GM19397 (cell line): ENCODE results near the gene SIRPB1.
"Not testable (repeated sequence)": the region's sequence is repeated elsewhere in the genome, so short reads cannot be mapped to it uniquely, and the experiment has no call there.

ENCODE experiments used
- ATAC-seq: cut with Tn5 transposase; IDR thresholded peaks from one replicate; pipeline ENCODE4 v1.9.1; 2021; ENCODE audit warnings: mild to moderate bottlenecking, moderate library complexity; ENCODE audit not compliant: unreplicated experiment

SIRPB1 gene

DNA sequence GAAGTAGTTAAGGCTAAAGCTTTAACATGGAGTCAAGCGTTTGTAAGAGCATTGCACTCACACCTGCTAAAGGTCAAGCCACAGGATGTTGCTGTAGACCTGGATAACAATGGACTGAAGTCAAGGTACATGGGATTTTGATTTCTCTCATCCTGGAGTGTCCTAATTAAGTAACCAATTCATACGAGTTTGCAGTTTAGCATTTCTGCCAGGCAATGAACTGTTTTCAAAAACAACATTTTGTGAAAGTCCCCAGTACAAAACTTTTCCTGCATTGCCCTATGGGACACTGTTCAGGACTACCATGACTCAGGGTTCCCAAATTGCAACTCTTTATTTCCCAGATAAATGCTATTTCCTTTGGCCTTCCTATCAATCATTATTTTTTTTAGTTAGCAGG, 17.4 kb upstream of the SIRPB1 start:
- no peak for ATAC-seq

DNA sequence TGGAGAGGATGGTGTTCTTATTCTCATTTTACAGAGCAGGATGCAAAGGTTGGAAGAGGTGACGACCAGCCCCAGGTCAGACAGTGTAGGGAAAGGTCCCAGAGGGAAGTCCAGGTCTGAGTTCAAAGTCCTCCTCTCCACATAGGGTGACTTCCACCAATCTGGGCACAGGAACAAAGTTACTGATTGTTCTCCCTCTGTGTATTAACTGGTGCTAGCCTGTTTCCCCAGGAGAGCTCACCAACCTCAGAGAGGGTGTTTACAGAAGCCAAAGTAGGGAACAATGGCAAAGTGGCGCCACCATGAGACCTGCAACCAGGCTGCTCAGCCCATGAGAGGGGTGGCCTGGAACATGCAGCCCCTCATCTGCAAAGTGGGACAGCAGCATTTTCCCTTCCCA, 16.8 kb upstream of the SIRPB1 start:
- no peak for ATAC-seq

DNA sequence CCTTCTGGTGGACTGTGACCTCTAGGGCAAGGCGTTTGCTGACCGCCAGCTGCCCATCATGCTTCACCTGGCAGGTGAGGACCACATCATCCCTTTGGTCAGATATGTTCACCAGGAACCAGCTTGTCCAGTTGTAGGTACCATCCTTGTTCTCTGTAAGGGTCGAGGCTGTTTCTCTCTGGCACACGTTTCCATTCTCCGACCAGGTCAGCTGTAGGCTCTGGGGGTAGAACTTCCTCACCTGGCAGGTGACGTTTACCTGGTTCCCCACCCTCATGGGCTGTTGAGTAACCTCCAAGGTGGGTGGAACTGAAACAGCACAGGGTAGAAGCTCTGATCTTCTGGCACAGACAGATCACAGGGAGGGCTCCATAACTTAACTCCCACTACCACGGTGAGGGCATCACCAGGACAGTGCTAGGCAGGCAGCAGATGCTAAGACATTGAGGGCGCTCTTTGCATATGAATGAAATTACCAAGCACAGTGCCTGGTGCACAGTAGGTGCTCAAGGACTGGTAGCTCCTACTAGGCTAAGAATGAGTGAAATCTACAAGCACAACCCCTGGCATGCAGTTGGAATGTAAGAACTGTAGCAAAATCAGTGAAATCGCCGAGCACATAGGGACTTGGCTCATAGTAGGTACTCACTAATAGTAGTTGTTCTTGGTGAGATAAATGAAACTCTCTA, 15.6 kb upstream of the SIRPB1 start:
- ATAC-seq = no peak

DNA sequence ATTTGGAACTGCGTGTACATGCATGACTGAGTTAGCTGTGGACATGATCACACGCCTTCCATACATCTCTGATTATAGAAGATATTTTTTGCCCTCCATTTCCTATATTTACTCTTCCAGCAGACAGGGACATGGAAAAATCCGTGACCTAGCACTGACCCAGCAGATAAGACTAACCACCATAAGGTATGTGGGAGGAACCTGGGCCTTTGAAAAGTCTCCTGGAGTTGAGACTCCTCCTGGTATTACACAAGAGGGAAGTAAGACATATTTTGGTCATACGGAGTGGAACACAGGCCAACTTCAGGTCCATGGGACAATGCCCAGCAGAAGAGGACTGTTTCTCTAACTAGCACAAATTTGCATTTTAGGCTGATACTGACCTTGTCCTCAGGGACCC, 13.7 kb upstream of the SIRPB1 start:
- no peak for ATAC-seq

DNA sequence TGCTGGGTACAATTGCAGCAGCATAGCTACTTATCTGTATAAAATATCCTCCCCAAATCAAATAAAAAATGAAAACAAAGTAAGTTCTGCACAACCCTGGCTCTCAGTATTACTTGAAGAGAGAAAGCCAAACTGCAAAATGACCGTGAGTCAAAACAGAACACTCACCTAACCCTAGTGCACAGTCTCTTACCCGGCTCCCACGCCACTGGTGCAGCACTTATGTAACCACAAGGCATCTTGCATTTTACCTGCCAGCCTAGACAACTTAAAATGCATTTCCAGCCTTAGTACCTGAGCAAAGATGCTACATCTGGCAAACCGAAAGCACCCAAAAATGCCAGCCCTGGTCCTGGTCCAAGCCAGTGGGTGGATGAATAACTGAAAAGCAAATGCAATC, 12.4 kb upstream of the SIRPB1 start:
- no peak for ATAC-seq

DNA sequence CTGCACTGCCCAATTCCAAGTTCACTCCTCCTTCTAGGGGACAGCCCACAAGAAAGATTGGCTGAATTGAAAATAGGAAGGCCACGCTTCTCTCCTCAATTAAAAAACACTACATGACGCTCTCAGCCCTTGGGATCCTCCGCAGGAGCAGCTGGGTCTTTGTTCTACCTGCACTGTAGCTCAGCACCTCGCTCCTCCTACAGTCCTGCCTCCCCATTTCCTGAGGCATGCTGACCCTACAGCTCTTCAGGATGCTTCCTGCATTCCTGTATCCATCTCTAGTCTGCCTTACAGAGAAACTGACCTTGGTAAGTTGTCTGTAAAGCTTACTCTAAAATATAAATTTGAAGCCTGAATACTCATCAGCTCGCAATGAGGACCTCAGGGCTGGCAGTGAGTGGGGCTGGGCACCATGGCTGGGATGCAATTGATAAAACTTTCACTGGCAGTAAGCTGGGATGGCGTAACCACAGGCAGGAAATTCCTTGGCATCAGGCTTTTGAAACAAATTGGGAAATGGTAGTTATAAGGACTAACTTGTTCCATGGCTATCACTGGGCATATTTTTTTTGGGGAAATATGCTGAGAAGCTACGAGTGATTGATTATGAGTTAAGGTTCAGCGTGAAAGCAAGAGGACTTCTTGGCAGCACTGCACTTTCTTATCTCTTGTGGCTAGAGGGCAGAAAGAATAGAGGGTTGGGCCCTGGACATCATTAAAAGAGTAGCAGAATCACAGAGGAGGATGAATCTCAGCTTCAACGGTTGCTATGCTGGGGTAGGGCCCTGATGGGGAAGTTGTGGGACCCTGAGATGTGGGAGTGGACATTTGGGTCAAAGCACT, 11.7 kb upstream of the SIRPB1 start:
- no peak for ATAC-seq

DNA sequence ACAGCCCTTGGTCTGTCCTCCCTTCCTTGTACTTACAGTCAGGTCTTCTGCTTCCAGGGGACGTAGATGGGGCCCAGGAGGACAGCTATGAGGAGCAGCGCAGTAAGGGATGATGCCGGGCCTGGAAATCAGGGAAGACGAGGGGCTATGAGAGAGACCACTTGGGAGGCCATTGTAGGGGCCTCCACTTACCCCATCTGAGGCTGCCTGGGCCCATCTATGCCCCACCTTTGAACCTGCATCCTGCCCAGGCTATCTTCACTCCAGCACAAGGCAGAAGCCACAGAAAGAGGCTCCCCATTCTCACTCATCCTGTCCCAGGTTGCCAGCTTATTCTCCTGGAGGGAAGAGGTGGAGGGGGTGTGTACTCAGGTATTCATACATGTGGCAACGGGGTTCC, 10.4 kb upstream of the SIRPB1 start:
- no peak for ATAC-seq

DNA sequence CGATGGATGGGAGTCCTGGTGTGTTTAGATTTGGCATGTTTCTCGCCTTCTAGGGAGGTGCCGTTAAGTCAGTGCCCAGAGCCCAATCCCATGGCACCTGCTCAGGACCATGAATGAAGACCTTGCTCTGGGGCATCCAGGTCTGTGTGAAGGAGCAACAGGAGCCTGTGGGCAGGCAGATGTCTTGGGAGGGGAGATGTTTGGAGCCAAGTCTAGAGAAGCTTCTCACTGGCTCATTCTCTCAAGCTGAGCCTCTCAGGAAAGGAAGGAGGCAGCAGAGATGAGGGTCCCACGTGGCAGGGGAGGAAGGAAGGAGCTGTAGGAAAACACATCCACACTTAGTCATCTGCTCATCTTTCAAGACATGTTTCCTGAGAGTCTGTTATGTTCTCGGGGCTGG, 9.5 kb upstream of the SIRPB1 start:
- no peak for ATAC-seq

DNA sequence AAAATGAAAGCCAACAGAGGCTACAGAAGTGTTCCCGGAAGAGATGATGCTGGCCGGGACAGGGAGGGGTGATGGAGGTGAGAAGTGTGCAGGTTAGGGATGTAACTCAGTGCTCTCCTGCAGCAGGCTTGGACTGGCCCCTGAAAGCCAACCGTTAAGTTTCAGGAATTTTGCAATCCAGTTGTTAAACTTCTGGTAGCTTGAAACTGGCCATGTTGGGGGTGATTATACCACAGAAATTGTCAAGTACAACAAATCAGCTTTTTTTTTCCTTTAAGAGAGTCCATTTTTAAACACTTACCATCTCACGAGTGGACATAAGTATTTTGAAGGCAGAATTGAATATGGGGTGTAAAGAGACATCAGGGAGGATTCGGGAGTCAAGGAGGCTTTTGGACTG, 8.8 kb upstream of the SIRPB1 start:
- no peak for ATAC-seq

DNA sequence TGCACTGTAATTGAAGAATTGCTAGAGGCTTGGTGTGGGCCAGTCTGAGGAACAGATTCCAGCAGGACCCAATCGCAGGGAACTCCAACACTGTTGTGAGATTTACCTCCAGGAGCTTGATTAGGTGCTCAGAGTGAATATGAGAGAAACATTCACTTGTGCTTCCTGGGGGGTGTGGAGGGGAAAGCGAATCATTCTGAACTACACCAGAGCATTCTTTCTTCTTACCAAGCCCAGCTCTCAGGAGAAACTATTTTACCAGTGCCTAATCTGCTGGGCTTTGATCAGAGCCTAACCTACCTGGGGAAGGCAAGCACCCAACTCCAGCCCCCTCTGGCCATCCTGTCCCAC, 7.4 kb upstream of the SIRPB1 start:
- ATAC-seq = no peak

DNA sequence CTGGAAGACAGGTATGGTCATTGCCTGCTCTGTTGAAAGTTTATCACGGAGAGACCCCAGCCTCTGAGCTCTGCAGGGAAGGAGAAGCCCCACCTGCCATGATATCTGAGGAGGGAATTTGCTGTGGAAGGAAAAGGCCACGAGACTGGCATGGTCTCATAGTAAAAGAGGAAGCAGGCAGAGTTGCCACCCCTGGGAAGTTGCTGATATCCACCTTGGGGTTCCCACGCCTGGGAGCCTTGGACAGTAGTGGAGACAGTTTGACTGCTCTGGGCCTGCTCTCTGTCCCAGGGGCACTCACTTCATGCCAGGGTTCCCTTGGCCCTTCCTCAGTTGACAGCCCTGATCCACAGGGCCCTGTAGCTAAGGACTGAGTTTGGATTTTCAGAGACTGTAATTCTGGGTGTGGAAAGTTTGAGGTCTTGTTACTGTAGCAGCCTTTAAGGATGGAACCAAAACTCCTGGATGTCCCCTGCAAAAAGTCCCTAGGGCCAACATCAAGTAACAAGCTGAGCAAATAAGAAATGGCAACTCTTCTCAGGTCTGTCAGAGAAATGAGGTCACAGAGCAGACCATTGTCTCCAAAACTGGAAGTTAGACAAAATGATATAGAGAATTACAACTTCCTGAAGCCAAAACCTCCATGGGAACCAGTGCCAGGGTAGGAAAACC, 6.9 kb upstream of the SIRPB1 start:
- no peak for ATAC-seq

DNA sequence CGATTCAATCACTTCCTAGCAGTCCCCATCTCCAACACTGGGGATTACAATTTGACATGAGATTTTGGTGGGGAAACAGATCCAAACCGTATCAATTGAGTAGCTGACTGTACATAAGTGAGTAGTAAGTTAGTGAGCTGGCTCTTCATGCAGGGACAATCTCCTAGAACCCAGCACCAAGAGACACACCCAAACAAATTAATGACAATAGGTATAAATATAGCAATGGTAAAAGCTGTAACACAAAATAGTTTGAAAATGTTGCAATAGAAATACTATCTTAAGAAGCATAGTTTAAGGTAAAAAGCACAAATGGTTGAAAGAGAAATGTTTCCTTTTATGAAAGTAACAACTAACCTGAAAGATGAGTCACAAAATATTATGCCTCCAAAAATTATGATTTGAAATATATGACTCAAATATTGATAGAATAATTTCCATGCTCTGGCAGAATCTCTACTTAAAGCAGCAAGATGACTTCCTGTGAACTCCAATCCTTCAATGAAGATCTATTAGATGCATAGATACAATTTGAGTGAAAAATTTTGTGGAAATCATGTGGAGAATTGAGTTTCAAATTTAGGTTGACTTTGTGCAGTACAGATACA, 5.4 kb upstream of the SIRPB1 start:
- no peak for ATAC-seq

DNA sequence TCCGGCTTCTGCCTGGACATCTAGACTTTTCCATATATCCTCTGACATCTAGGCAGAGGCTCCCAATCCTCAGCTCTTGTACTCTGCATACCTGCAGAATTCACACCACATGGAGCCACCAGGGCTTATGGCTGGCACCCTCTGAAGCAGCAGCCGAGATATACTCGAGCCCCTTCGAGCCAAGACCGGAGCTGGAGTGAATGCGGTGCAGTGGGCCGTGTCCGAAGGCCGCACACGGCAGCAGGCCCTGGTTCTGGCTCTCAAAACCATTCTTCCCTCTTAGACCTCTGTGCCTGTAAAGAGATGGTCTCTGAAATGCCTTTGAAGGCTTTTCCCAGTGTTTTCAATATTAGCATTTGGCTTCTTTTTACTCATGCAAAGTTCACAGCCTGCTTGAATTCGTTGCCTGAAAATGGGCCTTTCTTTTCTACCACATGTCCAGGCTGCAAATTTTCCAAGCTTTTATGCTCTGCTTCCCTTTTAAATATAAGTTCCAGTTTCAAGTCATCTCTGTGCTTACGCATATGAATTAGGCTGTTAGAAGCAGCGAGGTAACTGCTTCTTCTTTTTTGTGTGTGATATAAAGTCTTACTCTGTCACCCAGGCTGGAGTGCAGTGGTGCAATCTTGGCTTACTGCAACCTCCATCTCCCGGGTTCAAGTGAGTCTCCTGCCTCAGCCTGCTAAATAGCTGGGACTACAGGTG, 3.8 kb upstream of the SIRPB1 start:
- no peak for ATAC-seq

DNA sequence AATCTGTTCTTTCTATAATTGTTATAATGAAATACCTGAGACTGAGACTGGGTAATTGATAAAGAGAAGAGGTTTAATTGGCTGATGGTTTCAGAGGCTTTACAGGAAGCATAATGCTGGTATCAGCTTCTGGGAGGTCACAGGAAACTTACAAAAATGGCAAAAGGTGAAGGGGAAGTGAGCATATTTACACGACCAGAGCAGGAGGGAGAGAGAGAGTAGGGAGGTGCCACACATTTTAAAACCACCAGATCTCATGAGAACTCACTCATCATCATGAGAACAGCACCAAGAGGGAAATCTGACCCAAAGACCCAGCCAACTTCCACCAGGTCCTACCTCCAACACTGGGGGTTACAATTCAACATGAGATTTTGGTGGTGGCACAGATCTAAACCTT, 2.6 kb upstream of the SIRPB1 start:
- ATAC-seq = no peak

DNA sequence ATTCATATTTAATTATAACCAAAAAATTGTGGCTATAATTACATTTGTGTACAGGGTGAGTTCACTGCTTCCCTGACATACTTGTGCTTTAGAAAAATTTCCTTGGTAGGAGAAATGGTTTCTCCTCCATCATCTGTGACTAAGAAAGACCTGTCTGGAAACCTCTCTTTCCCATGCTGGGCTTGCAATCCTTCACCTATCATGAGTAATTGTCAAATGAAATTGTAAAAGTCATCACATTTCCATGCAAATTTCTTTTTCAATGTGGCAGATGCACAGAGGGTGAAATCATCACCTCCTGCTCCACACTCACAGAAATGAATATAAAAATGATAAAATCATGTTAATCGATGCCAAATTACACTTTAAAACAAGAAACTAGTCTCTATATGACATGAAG, 1.5 kb upstream of the SIRPB1 start:
- ATAC-seq = no peak

DNA sequence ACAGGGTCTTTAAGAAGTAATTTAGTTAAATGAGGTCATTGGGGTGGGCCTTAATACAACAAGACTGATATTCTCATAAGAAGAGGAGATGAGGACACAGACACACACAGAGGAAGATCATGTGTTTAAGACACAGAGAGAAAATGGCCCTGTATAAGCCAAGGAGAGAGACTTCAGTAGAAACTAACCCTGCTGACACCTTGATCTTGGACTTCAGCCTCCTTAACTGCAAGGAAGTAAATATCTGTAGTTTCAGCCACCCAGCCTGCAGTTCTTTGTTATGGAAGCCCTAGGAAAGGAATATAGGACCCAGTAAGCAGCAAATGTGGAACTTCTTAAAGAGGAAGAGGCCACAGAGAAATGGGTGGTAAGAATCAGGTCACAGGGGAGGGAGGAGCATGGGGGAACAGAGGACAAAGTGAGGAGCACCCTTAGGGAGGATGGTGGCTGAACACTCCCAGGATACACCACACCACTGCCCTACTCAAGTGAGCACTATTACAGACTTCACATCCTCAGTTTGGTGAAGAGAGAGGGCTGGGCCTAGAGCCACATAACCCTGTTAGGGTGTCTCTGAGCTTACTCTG, 762 bp downstream of the SIRPB1 start:
- ATAC-seq = no peak

DNA sequence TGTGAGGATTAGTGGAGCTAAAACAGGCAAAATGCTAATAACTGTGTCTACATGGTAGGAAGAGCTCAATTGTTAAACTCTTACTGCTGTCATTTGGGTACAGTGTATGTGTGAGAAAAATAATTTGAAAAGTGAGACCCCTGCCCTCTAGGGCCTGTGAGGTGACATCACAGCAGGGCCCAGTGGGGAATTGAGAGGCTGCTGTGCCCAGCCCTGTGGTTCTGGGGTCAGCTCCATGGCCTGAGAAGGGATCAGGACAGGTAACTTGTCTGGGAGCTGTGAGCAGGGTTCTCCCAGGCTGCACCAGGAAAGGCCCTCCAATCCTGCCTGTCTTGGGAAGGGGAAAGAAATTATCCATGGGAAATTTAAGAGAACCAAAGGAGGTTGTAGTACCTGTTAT, 1.3 kb downstream of the SIRPB1 start:
- no peak for ATAC-seq

DNA sequence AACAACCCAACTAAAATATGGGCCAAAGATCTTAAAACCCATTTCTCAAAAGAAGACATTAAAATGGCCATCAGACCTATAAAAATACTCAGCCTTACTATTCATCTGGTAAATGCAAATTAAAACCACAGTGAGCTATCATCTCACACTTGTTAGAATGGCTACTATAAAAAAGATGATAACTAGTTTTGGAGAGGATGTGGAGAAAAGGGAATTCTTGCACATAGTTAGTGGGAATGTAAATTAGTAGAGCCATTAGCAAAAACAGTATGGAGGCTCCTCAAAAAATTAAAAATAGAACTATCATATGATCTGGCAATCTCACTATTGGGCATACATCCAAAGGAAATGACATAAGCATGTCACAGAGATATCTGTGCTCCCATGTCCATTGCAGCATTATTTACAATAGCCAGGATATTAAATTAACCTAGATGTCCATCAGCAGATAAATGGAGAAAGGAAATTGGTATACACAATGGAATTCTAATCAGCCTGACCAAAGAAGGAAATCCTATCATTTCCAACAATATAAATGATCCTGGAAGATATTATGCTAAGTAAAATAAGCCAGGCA, 2.9 kb downstream of the SIRPB1 start:
- no peak for ATAC-seq

DNA sequence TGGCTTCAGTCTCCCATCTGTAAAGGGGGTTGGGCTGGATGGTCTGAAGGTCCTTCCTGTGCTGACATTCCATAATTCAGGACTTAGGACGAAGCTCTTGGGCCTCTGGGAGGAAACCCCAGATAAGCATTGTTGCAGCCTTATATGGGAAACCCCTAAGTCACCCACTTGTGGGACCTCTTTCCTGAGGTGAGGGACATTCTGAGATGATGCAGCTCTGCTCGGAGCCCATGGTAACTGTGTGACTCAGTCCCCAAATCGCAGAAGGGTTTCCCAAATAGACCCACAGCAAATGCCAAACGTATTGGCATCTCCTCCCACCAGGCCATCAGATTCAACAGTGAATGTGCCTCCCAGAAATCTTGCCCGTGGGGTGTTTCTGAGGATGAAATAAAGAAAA, 9.4 kb downstream of the SIRPB1 start:
- not testable (repeated sequence) for ATAC-seq

DNA sequence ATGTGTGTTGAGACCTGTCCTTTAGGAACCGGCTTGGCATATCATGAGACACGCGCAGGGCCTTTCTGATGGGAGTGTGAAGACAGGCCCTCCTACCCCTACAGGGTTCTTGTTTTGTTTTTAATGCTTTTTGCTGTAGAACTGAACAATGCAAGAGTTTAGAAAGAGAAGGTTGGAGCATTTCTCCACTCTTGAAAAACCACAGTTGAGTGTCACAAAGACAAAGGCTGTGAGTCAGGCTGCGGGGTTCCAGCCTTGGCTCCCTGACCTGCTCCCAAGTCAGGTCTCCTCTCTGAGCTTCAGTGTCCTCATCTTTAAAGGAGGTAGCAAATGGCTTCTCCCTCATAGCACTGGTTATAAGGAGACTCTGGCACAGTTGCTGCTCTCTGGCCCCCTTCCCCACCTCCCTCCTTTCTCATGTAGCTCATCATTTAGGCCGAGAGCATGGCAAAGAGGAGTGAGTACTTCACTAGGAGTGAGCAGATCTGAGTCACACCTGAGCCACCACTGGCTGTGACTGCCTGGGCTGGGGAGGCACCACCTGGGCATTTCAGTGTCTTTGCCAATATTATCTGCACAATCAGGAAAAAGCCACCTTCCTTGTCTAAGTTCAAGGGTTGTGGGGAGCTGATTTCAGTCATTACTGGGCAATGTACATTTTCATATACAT, 11.0 kb downstream of the SIRPB1 start:
- ATAC-seq = not testable (repeated sequence)
